Measurements from ENCODE around the gene TAF6. TPM values are rescaled to one million over a fixed set of nuclear protein-coding genes. Genes with fewer than 3 reads are reported as not detected.
A peak's percentile ranks its signal among the peaks of the same experiment; 100 is the strongest.

The TAF6 gene
- total RNA-seq, 5 donors from 2014 or later (not counting 1 experiment from before 2014, with no cell fraction given) = 44.1 to 73.5 (median 61.3) TPM

- WGBS (ENCODE audit: insufficient coverage) = 8% methylated on average over 9 of the region's 19 CpGs
- no peaks in the 10 kb centered on the region for H3K27me3 Mint-ChIP-seq
- peak; percentile 53 to 81 (median 66) for DNase-seq
- no peaks in the 10 kb centered on the region for H3K9me3 Mint-ChIP-seq
- H3K27ac Mint-ChIP-seq = peak overlapping the region; percentile 99
- Histone ChIP-seq H3K27ac (ENCODE audit: low read length) (peak overlapping the region; percentile 98), H3K36me3 (ENCODE audit: control insufficient read depth in 2 of 2, extremely low read depth in 1 of 2, insufficient read depth in 1 of 2, low read length in 1 of 2) (peaks cover 0 to 13% of the 10 kb centered on the region in 2 donors), H3K4me1 (ENCODE audit: control insufficient read depth in 1 of 2, extremely low read depth in 1 of 2, insufficient read depth in 2 of 2, low read length in 2 of 2) (peaks cover 9 to 38% of the 10 kb centered on the region in 2 experiments), H3K27me3 (replicated peaks in 1 of 2; ENCODE audit: control insufficient read depth in 2 of 2, extremely low read depth in 1 of 2, insufficient read depth in 2 of 2, low read length in 1 of 2) (no peaks in the 10 kb centered on the region), H3K9me3 (no peaks in the 10 kb centered on the region), H3K4me3 (ENCODE audit: control insufficient read depth in 1 of 2, extremely low read depth in 1 of 2, low read length in 1 of 2) (peak overlapping the region; percentile 92 to 98)
- H3K36me3 Mint-ChIP-seq = peaks cover 12% of the 10 kb centered on the region
- peaks cover 35 to 46% (median 38%) of the 10 kb centered on the region in 3 donors for H3K4me1 Mint-ChIP-seq
- CTCF ChIA-PET = interaction anchor here (0.6 to 1.8 kb wide), 10 partner anchors 9 to 1074 kb away, joined by 3 to 9 read pairs (median 3); partner anchors contain the start of genes AP4M1 (in 1 of the 2), MCM7 (in 1 of the 2) and TRIM4 (in 1 of the 2)
- POLR2A ChIA-PET = interaction anchor here (0.6 to 1.2 kb wide), 4 partner anchors 19 to 81 kb away, joined by 3 to 4 read pairs (median 4); partner anchors contain the start of genes AP4M1 (in 1 of the 2) and MCM7 (in 1 of the 2)
- ATAC-seq (replicated peaks in 1 of 4) = peak; percentile 69 to 72 (median 70)
- peak overlapping the region; percentile 86 to 98 (median 96) for H3K4me3 Mint-ChIP-seq
These were observed 993 bp upstream of the TAF6 start for GRCh38 chr7:100119970-100120732.

DNA sequence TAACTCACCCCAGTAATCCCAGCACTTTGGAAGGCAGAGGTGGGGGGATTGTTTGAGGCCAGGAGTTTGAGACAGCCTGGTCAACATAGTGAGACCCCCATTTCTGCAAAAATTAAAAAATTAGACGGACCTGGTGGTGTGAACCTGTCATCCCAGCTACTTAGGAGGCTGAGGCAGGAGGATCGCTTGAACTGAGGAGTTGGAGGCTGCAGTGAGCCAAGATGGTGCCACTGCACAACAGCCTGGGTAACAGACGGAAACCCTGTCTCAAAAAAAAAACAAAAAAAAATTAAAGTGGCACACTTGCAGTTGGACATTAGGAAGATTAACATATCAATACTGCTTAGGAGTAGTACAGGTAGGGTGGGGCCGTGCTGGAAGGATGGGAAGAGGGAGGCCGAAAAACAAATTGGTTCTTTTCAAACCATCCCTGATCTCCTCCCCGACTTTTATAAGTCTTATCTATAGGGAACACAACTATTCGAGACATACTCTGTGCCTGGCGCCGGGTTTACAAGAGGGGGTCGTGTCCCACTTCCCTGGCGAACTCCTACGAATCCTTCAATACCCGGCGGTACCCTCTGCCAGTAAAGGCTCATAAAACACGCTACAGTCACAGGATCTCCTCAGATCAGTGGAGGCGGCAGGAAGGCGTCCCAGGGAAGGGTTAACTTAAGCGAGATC lies 628 bp downstream of the TAF6 start:
- H3K9me3 Mint-ChIP-seq = no peaks in the 10 kb centered on the region
- H3K4me3 ChIP-seq (ENCODE audit: control insufficient read depth in 1 of 2, extremely low read depth in 1 of 2, low read length in 1 of 2) = peak overlapping the region; percentile 92 to 98

DNA sequence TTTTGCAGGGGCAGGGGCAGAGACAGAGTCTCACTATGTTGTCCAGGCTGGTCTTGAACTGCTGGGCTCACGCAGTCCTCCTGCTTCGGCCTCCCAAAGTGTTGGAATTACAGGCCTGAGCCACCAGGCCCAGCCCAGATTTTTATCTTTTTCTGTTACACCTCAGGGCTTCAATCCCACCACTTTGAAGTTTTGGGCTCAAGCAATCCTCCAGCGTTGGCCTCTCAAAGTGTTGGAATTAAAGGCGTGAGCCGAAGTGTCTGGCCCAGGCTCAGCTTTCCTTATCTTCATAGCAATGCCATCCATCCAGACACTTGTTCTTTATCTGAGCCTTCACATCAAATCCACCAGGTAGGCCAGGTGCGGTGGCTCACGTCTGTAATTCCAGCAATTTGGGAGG lies 4.1 kb downstream of the TAF6 start:
- Mint-ChIP-seq H3K27me3 (no peaks in the 10 kb centered on the region), H3K4me3 (no peak overlapping the region), H3K36me3 (peaks cover 15% of the 10 kb centered on the region), H3K9me3 (no peaks in the 10 kb centered on the region), H3K4me1 (peaks cover 14 to 19% (median 19%) of the 10 kb centered on the region in 3 donors), H3K27ac (no peak overlapping the region)
- ChIA-PET POLR2A (no interaction called here), CTCF (interaction anchor here in 1 of 2 donors (0.8 kb wide), 1 partner anchor 32 kb away, joined by 4 read pairs; no protein-coding TSS in a partner anchor)
- Histone ChIP-seq H3K27me3 (replicated peaks in 1 of 2; ENCODE audit: control insufficient read depth in 2 of 2, extremely low read depth in 1 of 2, insufficient read depth in 2 of 2, low read length in 1 of 2) (no peaks in the 10 kb centered on the region), H3K27ac (ENCODE audit: low read length) (no peak overlapping the region), H3K4me3 (ENCODE audit: control insufficient read depth in 1 of 2, extremely low read depth in 1 of 2, low read length in 1 of 2) (no peak overlapping the region), H3K9me3 (no peaks in the 10 kb centered on the region), H3K4me1 (ENCODE audit: control insufficient read depth in 1 of 2, extremely low read depth in 1 of 2, insufficient read depth in 2 of 2, low read length in 2 of 2) (peaks cover 5 to 14% of the 10 kb centered on the region in 2 experiments), H3K36me3 (ENCODE audit: control insufficient read depth in 2 of 2, extremely low read depth in 1 of 2, insufficient read depth in 1 of 2, low read length in 1 of 2) (peaks cover 3 to 36% of the 10 kb centered on the region in 2 donors)
- ATAC-seq (replicated peaks in 1 of 4) = no peak
- DNase-seq = no peak
- WGBS (ENCODE audit: insufficient coverage) = 90% methylated on average over 5 of the region's 7 CpGs

More for the DNA sequence above, 628 bp downstream of the TAF6 start:
- Mint-ChIP-seq H3K27me3 (no peaks in the 10 kb centered on the region), H3K27ac (peak overlapping the region; percentile 99), H3K36me3 (peaks cover 6% of the 10 kb centered on the region), H3K4me3 (peak overlapping the region; percentile 86 to 98 (median 96)), H3K4me1 (peaks cover 26 to 34% (median 27%) of the 10 kb centered on the region in 3 donors)
- WGBS (ENCODE audit: insufficient coverage) = 27% methylated on average over 13 of the region's 18 CpGs
- peaks cover 0 to 14% of the 10 kb centered on the region in 2 donors for H3K36me3 ChIP-seq (ENCODE audit: control insufficient read depth in 2 of 2, extremely low read depth in 1 of 2, insufficient read depth in 1 of 2, low read length in 1 of 2)
- ChIA-PET POLR2A (no interaction called here), CTCF (no interaction called here)
- no peaks in the 10 kb centered on the region for H3K27me3 ChIP-seq (replicated peaks in 1 of 2; ENCODE audit: control insufficient read depth in 2 of 2, extremely low read depth in 1 of 2, insufficient read depth in 2 of 2, low read length in 1 of 2)
- H3K4me1 ChIP-seq (ENCODE audit: control insufficient read depth in 1 of 2, extremely low read depth in 1 of 2, insufficient read depth in 2 of 2, low read length in 2 of 2) = peaks cover 9 to 28% of the 10 kb centered on the region in 2 experiments
- DNase-seq = no peak
- peak overlapping the region; percentile 98 for H3K27ac ChIP-seq (ENCODE audit: low read length)
- ATAC-seq (replicated peaks in 1 of 4) = no peak
- H3K9me3 ChIP-seq = no peaks in the 10 kb centered on the region

DNA sequence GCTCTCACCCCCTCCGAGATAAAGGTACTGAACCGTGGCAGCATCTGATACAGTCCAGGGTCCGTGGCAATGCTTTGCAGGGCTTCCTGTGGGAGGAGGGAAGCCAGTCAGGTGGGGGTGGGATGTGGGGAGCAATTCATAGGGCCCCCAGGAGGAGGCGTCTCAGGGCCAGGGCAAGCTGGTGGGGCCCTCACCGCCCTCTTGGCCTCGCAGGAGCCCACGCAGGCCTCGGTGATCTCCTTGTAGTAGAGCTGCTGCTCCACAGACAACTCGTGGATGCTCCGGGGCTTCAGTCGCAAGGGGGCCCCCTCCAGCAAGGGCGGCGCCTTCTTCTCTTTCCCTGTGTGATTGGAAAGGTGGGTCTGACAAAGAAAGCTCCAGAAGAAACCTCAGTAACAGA lies 7.2 kb downstream of the TAF6 start:
- Histone ChIP-seq H3K27ac (ENCODE audit: low read length) (no peak overlapping the region), H3K4me3 (ENCODE audit: control insufficient read depth in 1 of 2, extremely low read depth in 1 of 2, low read length in 1 of 2) (no peak overlapping the region), H3K27me3 (replicated peaks in 1 of 2; ENCODE audit: control insufficient read depth in 2 of 2, extremely low read depth in 1 of 2, insufficient read depth in 2 of 2, low read length in 1 of 2) (no peaks in the 10 kb centered on the region), H3K9me3 (no peaks in the 10 kb centered on the region), H3K36me3 (ENCODE audit: control insufficient read depth in 2 of 2, extremely low read depth in 1 of 2, insufficient read depth in 1 of 2, low read length in 1 of 2) (peaks cover 18 to 61% of the 10 kb centered on the region in 2 donors), H3K4me1 (ENCODE audit: control insufficient read depth in 1 of 2, extremely low read depth in 1 of 2, insufficient read depth in 2 of 2, low read length in 2 of 2) (no peaks in the 10 kb centered on the region)
- WGBS (ENCODE audit: insufficient coverage) = 100% methylated on average over 3 of the region's 13 CpGs
- no peak for ATAC-seq (replicated peaks in 1 of 4)
- Mint-ChIP-seq H3K36me3 (peaks cover 33% of the 10 kb centered on the region), H3K4me3 (no peak overlapping the region), H3K9me3 (no peaks in the 10 kb centered on the region), H3K27ac (no peak overlapping the region), H3K27me3 (no peaks in the 10 kb centered on the region), H3K4me1 (peaks cover 0 to 8% (median 2%) of the 10 kb centered on the region in 3 donors)
- no peak for DNase-seq
- CTCF ChIA-PET = interaction anchor here in 1 of 2 donors (0.6 kb wide), 2 partner anchors 13 to 175 kb away, joined by 3 to 5 read pairs; no protein-coding TSS in a partner anchor
- POLR2A ChIA-PET = no interaction called here

- Mint-ChIP-seq H3K27ac (no peak overlapping the region), H3K27me3 (no peaks in the 10 kb centered on the region), H3K9me3 (no peaks in the 10 kb centered on the region), H3K4me1 (peaks cover 0 to 3% (median 0%) of the 10 kb centered on the region in 3 donors), H3K4me3 (no peak overlapping the region), H3K36me3 (peaks cover 34% of the 10 kb centered on the region)
- POLR2A ChIA-PET = no interaction called here
- no peak overlapping the region for H3K4me3 ChIP-seq (ENCODE audit: control insufficient read depth in 1 of 2, extremely low read depth in 1 of 2, low read length in 1 of 2)
- H3K27ac ChIP-seq (ENCODE audit: low read length) = no peak overlapping the region
- H3K9me3 ChIP-seq = no peaks in the 10 kb centered on the region
- no peaks in the 10 kb centered on the region for H3K4me1 ChIP-seq (ENCODE audit: control insufficient read depth in 1 of 2, extremely low read depth in 1 of 2, insufficient read depth in 2 of 2, low read length in 2 of 2)
- 98% methylated on average over 5 of the region's 7 CpGs for WGBS (ENCODE audit: insufficient coverage)
- H3K27me3 ChIP-seq (replicated peaks in 1 of 2; ENCODE audit: control insufficient read depth in 2 of 2, extremely low read depth in 1 of 2, insufficient read depth in 2 of 2, low read length in 1 of 2) = no peaks in the 10 kb centered on the region
- peaks cover 22 to 67% of the 10 kb centered on the region in 2 donors for H3K36me3 ChIP-seq (ENCODE audit: control insufficient read depth in 2 of 2, extremely low read depth in 1 of 2, insufficient read depth in 1 of 2, low read length in 1 of 2)
- DNase-seq (no peak), ATAC-seq (replicated peaks in 1 of 4) (no peak)
- CTCF ChIA-PET = no interaction called here
These were observed 8.0 kb downstream of the TAF6 start for GRCh38 chr7:100111156-100111555.

GRCh38 chr7:100109521-100110163 lies 9.5 kb downstream of the TAF6 start:
- peaks cover 22 to 72% of the 10 kb centered on the region in 2 donors for H3K36me3 ChIP-seq (ENCODE audit: control insufficient read depth in 2 of 2, extremely low read depth in 1 of 2, insufficient read depth in 1 of 2, low read length in 1 of 2)
- no peak overlapping the region for H3K27ac ChIP-seq (ENCODE audit: low read length)
- no peaks in the 10 kb centered on the region for H3K27me3 ChIP-seq (replicated peaks in 1 of 2; ENCODE audit: control insufficient read depth in 2 of 2, extremely low read depth in 1 of 2, insufficient read depth in 2 of 2, low read length in 1 of 2)
- no peak for DNase-seq
- no peaks in the 10 kb centered on the region for H3K4me1 Mint-ChIP-seq
- no peak for ATAC-seq (replicated peaks in 1 of 4)
- no peak overlapping the region for H3K27ac Mint-ChIP-seq
- no peak overlapping the region for H3K4me3 Mint-ChIP-seq
- 89% methylated on average over 7 of the region's 12 CpGs for WGBS (ENCODE audit: insufficient coverage)
- peaks cover 34% of the 10 kb centered on the region for H3K36me3 Mint-ChIP-seq
- no peaks in the 10 kb centered on the region for H3K4me1 ChIP-seq (ENCODE audit: control insufficient read depth in 1 of 2, extremely low read depth in 1 of 2, insufficient read depth in 2 of 2, low read length in 2 of 2)
- H3K9me3 Mint-ChIP-seq = no peaks in the 10 kb centered on the region
- no peaks in the 10 kb centered on the region for H3K27me3 Mint-ChIP-seq
- H3K4me3 ChIP-seq (ENCODE audit: control insufficient read depth in 1 of 2, extremely low read depth in 1 of 2, low read length in 1 of 2) = no peak overlapping the region
- CTCF ChIA-PET = no interaction called here
- POLR2A ChIA-PET = no interaction called here
- no peaks in the 10 kb centered on the region for H3K9me3 ChIP-seq

Measured in T-cell (primary cell).